ENCODE results near the gene PRLH. TPM values are rescaled to one million over a fixed set of nuclear protein-coding genes. Genes with fewer than 3 reads are reported as not detected.

Gene PRLH
- total RNA-seq, 1 experiment from 2014 or later, result not detected

GRCh38 chr2:237575869-237576862 is 9.8 kb downstream of the PRLH start:
- no peak for DNase-seq (ENCODE audit: low spot score)
- ChIA-PET POLR2A (ENCODE audit: low non-redundant PET) (interaction anchor here (0.6 kb wide), 1 partner anchor 63 kb away, joined by 6 read pairs; no protein-coding TSS in a partner anchor), CTCF (no interaction called here)
- Histone ChIP-seq H3K27me3 (replicated peaks; ENCODE audit: insufficient read depth, low read depth, low read length, poor library complexity) (no peaks in the 10 kb centered on the region), H3K36me3 (ENCODE audit: insufficient read depth, low read length, poor library complexity, severe bottlenecking) (no peaks in the 10 kb centered on the region), H3K9me3 (ENCODE audit: low read depth, low read length, poor library complexity, severe bottlenecking) (no peaks in the 10 kb centered on the region), H3K27ac (ENCODE audit: low read depth, low read length, poor library complexity, severe bottlenecking) (no peak overlapping the region), H3K4me3 (ENCODE audit: low read depth, low read length, poor library complexity, severe bottlenecking) (no peak overlapping the region), H3K4me1 (ENCODE audit: insufficient read depth, low read length, poor library complexity, severe bottlenecking) (no peaks in the 10 kb centered on the region)
- TF ChIP-seq EZH2 (IDR thresholded peaks at IDR 0.05; ENCODE audit: borderline replicate concordance, low read depth, low read length, poor library complexity, severe bottlenecking) (no peak), CTCF (conservative IDR thresholded peaks at IDR 0.05; ENCODE audit: low read depth, low read length) (no peak)
- no TSS peak for BruUV-seq (replicated peaks)
- intact Hi-C loops (cut with micrococcal nuclease; ENCODE audit: unreplicated experiment), result no loop called here

- intact Hi-C loops (cut with micrococcal nuclease; ENCODE audit: unreplicated experiment), result no loop called here
- H3K27ac ChIP-seq (ENCODE audit: low read depth, low read length, poor library complexity, severe bottlenecking), result no peak overlapping the region
- DNase-seq (ENCODE audit: low spot score), result no peak
- no TSS peak for BruUV-seq (replicated peaks)
- TF ChIP-seq EZH2 (IDR thresholded peaks at IDR 0.05; ENCODE audit: borderline replicate concordance, low read depth, low read length, poor library complexity, severe bottlenecking), result no peak
- no peak for TF ChIP-seq CTCF (conservative IDR thresholded peaks at IDR 0.05; ENCODE audit: low read depth, low read length)
- H3K27me3 ChIP-seq (replicated peaks; ENCODE audit: insufficient read depth, low read depth, low read length, poor library complexity), result no peaks in the 10 kb centered on the region
- no peaks in the 10 kb centered on the region for H3K4me1 ChIP-seq (ENCODE audit: insufficient read depth, low read length, poor library complexity, severe bottlenecking)
- H3K9me3 ChIP-seq (ENCODE audit: low read depth, low read length, poor library complexity, severe bottlenecking), result no peaks in the 10 kb centered on the region
- ChIA-PET POLR2A (ENCODE audit: low non-redundant PET) (interaction anchor here (0.6 kb wide), 1 partner anchor 64 kb away, joined by 6 read pairs; no protein-coding TSS in a partner anchor), CTCF (no interaction called here)
- no peaks in the 10 kb centered on the region for H3K36me3 ChIP-seq (ENCODE audit: insufficient read depth, low read length, poor library complexity, severe bottlenecking)
- H3K4me3 ChIP-seq (ENCODE audit: low read depth, low read length, poor library complexity, severe bottlenecking), result no peak overlapping the region
These were observed 10.6 kb downstream of the PRLH start for GRCh38 chr2:237576974-237577373.

- Histone ChIP-seq H3K4me1 (ENCODE audit: insufficient read depth, low read length, poor library complexity, severe bottlenecking) (no peaks in the 10 kb centered on the region), H3K4me3 (ENCODE audit: low read depth, low read length, poor library complexity, severe bottlenecking) (no peak overlapping the region), H3K27me3 (replicated peaks; ENCODE audit: insufficient read depth, low read depth, low read length, poor library complexity) (no peaks in the 10 kb centered on the region), H3K9me3 (ENCODE audit: low read depth, low read length, poor library complexity, severe bottlenecking) (no peaks in the 10 kb centered on the region), H3K36me3 (ENCODE audit: insufficient read depth, low read length, poor library complexity, severe bottlenecking) (no peaks in the 10 kb centered on the region), H3K27ac (ENCODE audit: low read depth, low read length, poor library complexity, severe bottlenecking) (no peak overlapping the region)
- ChIA-PET CTCF (no interaction called here), POLR2A (ENCODE audit: low non-redundant PET) (no interaction called here)
- no TSS peak for BruUV-seq (replicated peaks)
- no peak for DNase-seq (ENCODE audit: low spot score)
- TF ChIP-seq EZH2 (IDR thresholded peaks at IDR 0.05; ENCODE audit: borderline replicate concordance, low read depth, low read length, poor library complexity, severe bottlenecking), result no peak
- TF ChIP-seq CTCF (conservative IDR thresholded peaks at IDR 0.05; ENCODE audit: low read depth, low read length), result no peak
- intact Hi-C loops (cut with micrococcal nuclease; ENCODE audit: unreplicated experiment), result no loop called here
These were observed 11.1 kb downstream of the PRLH start for GRCh38 chr2:237577458-237577857.
